ENCODE results near the gene DENND6B.

DNA sequence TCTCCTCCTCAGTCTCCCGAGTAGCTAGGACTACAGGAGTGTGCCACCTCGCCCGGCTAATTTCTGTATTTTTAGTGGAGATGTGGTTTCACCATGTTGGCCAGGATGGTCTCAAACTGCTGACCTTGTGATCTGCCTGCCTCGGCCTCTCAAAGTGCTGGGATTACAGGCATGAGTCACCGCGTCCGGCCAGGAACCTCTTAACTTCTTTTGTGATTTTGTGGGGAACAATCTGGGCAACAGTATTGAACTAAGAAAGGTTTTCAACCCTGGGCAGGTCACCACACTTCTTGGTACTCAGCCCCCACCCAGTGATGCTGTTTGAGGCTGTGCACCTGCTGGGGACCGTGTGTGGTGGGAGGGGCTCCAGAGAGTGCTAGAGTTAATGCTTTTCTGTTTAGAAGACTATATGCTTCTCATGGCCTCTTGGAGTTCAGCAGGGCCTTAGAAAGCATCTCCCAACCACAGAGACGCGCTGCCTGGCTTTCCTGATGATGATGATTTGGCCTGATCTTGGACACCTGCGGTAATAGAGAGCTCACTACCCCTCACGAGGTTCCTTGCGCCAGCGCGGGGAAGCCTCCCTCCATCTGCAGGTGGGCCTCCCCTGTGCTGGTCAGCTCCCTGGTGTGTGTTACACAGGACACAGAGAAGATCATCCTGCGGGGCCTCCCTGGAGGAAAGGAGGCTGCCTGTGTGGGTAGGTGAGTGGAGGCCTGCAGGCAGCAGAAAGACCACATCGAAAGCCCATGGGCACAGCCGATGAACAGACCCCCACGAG, 1.2 kb downstream of the DENND6B start:
- TF ChIP-seq, protein P1, sequence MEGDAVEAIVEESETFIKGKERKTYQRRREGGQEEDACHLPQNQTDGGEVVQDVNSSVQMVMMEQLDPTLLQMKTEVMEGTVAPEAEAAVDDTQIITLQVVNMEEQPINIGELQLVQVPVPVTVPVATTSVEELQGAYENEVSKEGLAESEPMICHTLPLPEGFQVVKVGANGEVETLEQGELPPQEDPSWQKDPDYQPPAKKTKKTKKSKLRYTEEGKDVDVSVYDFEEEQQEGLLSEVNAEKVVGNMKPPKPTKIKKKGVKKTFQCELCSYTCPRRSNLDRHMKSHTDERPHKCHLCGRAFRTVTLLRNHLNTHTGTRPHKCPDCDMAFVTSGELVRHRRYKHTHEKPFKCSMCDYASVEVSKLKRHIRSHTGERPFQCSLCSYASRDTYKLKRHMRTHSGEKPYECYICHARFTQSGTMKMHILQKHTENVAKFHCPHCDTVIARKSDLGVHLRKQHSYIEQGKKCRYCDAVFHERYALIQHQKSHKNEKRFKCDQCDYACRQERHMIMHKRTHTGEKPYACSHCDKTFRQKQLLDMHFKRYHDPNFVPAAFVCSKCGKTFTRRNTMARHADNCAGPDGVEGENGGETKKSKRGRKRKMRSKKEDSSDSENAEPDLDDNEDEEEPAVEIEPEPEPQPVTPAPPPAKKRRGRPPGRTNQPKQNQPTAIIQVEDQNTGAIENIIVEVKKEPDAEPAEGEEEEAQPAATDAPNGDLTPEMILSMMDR (IDR thresholded peaks at IDR 0.05): no peak
- no peak for TF ChIP-seq POLR2A (IDR thresholded peaks at IDR 0.05)

Measured in body of pancreas (tissue), 4 donors.